CD4-positive, alpha-beta T cell treated with Interleukin-4 for 1 hour (primary cell): ENCODE data around the gene OASL.

ENCODE experiments used
- DNase-seq, 2 donors: peaks; one replicate each; pipeline ENCODE4 v3.0.0-alpha.2; 2020 to 2022

Gene OASL

DNA sequence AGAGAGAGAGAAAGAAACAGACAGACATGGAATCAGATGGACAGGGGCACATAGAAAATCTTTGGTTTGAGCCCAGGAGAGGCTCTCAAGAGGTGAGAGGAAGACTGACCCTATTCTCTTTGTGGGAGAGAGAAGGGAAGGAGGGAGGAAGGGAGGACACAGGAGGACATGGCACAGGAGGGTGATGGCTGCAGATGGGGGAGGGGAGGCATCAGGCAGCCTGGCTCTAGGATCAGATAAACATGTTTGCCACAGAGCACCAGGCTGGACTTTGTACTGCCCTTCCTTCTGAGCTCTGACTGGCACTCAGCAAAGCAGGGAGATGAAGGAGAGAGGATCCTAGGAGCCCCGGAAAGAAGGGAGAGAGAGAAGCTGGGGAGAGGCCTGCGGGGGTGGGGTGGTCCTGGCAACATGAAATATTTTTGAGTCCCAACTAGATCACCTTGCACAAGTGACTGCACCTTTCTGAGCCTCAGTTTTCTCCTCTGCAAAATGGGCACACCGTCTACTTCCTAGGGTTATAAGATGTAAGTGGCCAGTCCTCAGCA, 54.6 kb downstream of the OASL start:
- DNase-seq = no peak

DNA sequence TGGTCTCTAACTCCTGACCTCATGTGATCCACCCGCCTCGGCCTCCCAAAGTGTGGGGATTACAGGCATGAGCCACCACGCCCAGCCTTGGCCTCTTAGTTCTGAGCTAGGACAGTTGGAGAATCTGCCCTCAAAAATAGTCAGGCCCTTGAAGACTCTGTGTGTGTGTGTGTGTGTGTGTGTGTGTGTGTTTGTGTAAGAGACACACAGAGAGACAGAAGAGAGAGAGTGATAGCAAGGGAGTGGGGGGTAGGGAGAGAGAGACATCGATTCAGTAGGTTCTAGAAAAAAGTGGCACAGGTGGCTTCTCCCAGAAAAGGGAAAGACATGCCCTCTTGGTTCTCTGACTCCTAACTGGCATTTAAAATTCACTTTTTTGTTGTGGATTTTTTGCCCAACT, 55.3 kb downstream of the OASL start:
- no peak for DNase-seq

DNA sequence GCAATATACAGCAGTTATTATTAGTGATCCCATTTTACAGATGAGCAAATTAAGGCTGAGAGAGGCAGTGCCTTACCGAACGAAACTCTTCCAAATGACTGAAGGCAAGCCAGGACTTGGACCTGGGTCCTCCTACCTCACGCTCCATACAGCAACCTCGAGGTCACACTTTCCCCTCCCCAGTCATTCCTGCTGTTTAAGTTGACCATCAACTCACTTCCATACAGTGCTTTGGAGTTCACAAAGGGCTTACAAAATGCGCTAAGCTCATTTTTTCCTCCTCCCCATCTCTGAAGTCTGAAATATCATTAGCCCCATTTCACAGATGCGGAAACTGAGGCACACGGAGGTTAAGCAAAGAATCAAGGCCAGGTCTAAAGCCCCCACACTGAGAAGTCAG, 56.4 kb downstream of the OASL start:
- DNase-seq = no peak

DNA sequence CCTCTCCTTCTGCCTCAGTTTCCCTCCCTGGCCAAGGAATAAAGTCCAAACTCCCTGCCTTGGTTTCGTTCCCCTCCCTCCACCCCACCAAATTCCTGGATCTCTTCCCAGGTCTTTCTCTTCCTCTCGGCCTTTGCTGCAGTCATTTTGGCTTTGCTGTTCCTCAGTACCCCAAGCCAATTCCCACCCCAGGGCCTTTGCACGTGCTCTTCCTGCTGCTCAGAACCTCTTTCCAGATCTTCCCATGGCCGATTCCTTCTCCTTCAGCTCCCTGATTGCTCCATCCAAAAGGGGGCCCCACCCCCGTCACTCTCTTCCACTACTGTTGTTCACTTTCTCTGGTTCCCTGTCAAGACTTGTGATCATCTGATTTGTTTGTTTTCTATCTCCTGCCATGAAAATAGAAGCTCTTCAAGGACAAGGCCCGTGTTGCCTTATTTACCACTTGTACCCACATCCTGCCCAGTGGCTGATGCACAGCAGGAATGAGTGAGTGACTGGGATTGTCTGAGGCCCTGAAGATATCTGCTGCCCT, 57.6 kb downstream of the OASL start:
- no peak for DNase-seq

DNA sequence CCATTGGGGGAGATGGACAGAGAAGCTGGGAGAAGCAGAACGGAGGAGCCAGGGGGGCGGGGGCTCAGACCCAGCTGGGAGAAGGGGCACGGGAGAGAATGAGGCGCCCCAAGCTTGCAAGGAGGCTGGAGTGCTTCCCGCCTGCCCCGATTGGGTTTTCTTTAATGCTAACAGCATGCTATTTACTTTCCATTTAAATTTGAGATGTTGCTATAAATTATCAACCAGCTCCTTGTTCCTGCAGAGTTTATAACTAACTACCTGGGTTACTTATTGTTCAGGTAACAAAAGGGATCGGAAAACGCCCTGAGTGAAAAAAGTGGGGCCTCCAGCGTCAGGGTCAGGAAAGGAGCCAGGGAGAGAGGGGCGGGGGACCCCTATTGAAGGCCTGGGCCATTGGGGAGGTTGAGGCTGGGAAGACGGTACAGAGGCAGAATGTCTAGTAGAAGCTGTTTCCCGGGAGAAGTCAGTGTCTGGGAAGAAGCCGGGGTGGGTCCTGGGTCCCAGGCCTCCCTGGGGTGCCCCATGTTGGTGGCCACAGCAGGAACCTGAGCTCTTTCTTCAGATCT, 58.2 kb downstream of the OASL start:
- no peak for DNase-seq

DNA sequence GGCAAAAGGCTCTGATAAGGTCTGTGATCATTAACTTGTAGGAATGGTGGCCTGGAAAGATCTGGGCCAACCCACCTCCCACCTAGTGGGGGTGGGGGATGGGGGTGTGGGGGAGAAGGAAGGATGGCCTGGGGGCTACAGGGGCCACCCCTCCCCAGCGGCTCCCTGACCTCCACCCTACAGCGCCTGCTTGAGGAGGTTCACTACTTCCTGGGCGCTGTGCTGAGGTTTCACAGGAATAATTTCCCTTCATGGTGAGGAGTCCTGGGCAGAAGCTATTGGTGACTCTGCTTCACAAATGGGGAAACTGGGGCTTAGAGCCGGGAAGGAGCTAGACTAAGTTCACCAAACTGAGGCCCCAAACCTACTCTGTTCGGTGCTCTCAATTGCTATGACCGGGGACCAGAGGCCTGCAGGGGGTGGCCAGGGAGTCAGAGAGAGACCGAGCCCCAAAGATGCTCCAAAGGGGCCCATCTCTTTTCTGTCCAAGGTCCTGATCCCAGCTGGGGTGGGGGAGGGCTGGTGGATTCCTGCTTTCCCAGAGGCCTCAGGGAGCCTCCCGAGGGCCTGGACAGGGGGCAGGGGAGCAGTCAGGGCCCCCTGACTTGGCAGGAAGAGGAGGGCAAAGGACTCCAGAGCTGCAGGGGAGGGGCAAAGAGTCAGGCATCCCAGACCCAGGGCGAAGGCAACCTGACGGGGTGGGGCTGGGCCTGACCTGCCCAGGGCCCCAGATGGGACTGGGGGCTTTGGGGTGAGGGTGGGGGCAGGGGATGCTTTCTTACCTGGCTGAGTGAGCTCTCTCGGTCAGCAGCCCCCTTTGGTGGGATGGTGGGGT, 59.0 kb downstream of the OASL start:
- no peak for DNase-seq

DNA sequence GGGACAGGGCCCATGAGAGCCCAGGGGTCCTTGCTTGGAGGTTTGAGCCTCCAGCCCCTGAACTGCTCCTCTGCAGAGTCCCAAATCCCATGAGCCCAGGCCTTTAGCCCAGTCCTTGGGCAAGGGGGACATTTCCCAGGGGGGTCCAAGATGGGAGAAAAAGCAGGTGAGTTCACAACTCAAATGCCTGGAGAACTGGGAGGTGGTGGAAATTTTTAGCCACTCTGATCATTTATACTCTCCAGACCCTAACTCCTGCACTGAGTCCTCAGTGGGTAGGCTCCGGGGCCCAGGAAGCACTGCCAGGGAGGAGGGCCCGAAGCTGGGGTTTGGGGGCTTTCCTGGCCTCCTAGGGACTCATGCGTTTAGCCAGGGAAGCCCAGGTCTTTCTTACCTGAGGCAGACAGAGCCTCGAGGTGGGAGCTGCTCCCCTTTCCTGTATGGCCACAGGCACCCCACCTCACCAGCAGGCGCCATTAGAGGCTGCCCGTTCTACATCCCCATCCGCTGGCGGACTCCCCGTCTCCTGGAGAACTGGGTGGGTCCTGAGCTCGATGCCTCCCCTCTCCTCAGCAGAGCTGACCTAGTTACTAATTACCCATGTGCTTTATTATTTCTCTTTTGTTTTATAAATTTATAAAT, 59.7 kb downstream of the OASL start:
- DNase-seq = no peak

DNA sequence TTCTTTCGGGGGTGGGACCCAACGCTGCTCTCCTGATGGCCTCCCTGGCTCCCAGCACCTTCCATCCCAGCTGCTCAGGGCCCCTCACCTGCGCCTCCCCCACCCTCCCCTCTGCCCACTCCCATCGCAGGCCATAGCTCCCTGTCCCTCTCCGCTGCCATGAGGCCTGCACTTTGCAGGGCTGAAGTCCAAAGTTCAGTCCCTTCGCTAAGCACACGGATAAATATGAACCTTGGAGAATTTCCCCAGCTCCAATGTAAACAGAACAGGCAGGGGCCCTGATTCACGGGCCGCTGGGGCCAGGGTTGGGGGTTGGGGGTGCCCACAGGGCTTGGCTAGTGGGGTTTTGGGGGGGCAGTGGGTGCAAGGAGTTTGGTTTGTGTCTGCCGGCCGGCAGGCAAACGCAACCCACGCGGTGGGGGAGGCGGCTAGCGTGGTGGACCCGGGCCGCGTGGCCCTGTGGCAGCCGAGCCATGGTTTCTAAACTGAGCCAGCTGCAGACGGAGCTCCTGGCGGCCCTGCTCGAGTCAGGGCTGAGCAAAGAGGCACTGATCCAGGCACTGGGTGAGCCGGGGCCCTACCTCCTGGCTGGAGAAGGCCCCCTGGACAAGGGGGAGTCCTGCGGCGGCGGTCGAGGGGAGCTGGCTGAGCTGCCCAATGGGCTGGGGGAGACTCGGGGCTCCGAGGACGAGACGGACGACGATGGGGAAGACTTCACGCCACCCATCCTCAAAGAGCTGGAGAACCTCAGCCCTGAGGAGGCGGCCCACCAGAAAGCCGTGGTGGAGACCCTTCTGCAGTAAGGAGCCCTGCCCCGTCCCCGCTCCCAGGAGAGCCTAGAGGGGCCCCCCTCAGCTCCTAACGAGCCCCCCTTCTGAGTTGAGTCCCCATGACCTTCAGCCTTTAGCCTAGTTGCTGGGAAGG, 60.5 kb downstream of the OASL start, which contains the start of gene HNF1A:
TSS of gene HNF1A (plus strand) at position 248 of the 924 bp plus-strand sequence. CDS start at position 474, 226 bp downstream.
- no peak for DNase-seq

DNA sequence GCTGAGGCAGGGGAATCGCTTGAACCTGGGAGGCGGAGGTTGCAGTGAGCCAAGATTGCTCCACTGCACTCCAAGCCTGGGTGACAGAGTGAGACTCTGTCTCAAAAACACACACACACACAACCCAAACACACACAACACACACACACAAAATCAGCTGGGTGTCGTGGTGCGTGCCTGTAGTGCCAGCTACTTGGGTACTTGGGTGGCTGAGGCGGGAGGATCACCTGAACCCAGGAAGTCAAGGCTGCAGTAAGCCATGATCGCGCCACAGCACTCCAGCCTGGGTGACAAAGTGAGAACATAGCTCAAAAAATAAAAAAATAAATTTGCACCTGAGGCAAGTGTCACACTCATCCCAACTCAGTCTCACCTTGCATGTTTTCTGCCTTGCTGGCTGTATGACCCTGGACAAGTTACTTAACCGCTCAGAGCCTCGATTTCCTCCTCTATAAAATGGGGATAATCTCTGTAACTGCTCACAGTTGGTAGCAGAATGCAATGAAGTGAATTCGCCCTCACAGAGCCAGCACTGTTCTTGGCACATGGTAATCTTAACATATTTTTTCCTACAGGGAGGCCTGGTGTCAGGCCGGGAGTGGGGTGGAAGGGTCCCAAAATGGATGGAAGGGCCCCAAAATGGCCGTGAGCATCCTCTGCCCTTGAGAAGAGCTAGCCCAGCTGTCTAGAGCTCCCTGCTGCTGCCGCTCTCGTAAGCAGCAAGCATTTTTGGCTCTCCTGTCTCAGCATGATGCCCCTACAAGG, 61.3 kb downstream of the OASL start:
- no peak for DNase-seq

DNA sequence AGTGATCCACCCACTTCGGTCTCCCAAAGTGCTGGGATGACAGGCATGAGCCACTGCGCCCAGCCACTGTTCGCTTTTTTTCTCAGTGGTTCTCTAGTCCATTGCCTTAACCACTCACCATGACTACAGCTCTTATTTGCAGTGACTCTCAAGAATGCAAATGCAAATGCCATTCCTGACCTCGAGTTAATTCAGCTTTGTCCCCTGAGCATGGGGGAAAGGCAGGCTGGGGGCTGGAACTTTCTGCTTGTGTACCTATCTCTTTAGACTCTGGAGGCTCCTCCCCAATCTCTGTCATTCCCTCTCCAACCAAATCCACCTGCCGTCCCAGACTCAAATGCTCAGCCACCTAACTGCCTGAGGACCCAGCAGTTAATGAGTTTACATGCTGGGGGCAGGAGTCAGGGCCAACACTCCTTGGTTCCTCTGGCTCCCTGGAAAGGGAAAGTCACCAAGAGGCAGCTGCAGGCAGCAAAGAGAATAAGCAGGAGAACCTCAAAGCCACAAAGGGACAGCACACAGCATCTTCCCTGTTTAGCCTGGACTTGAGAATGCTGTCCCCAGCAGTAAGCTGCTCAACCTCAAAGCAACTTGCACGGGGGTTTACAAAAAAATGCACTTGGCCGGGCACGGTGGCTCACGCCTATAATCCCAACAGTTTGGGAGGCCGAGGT, 66.0 kb downstream of the OASL start:
- DNase-seq = no peak

DNA sequence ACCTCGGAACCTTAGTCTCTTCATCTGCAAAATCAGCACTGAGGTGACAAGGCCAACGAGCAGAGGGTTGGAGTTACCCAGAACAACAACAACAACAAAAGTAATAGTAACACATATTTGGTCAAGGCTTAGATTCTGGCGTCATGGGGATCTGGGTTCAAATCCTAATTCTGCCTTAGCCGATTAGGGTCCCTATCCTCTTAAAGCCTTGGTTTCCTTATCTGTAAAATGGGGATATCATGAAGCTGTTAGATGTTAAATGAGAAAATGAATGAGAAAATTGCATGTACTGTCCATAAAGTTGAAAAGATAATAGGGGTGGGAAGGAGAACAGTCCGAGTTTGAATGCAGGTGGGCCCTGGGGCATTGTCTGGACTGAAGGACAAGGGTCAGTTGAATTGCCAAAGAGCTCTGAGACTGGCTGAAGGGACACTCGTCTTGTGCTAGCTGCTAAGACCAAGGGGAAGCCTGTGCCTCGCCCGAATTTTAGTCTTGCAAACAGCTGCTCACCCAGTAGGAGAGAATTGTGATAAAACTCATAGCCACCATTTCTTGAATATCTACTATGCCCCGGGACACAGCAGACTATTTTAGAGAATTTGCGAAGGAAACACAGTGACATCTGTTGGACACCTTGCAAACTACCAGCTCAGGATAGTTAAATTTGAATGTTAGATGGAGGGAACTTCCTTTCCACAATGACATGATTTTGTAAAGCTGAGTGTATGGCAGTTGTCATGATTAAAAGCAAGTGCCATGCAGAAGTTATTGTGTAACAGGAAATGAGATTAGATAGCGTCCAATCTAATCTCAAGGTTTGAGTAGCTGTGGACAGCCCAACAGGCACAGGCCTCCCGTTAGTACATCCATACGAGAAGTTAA, 67.5 kb downstream of the OASL start:
- peak; percentile 53 to 76 for DNase-seq

DNA sequence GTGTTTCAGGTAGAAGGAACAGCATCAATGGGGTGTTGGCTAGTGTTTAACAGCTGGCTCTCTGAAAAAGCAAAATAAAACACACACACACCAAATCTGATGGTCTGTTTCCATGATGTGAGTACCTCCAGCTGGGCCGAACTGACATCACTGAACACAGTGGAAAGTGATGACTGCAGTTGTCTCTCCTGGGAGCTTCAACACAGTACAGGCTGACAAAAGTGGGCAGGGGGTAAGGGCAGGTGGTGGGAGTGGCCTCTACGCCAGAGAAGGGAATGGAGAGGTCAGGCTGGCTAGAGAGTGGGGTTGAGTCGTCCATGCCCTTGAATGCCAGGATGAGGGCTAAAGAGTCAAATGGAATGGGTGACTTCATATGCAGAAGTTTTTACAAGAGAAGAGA, 68.7 kb downstream of the OASL start:
- no peak for DNase-seq
